ENCODE measurements around the gene HNRNPAB.
"Not testable (repeated sequence)": the region's sequence is repeated elsewhere in the genome, so short reads cannot be mapped to it uniquely, and the experiment has no call there.

Gene HNRNPAB

GRCh38 chr5:178213003-178213461 is 8.7 kb downstream of the HNRNPAB start:
- DNase-seq: no peak

GRCh38 chr5:178213748-178214151 is 9.4 kb downstream of the HNRNPAB start:
- DNase-seq: no peak

- DNase-seq: no peak
Observed at GRCh38 chr5:178214160-178214803, 9.9 kb downstream of the HNRNPAB start.

GRCh38 chr5:178215280-178216002 is 11.1 kb downstream of the HNRNPAB start:
- DNase-seq: no peak

- no peak for DNase-seq
Observed at GRCh38 chr5:178216088-178216534, 11.8 kb downstream of the HNRNPAB start.

- no peak for DNase-seq
Observed at GRCh38 chr5:178216779-178217178, 12.4 kb downstream of the HNRNPAB start.

- DNase-seq: no peak
Observed at GRCh38 chr5:178218237-178218776, 14.0 kb downstream of the HNRNPAB start.

GRCh38 chr5:178218827-178219226 is 14.5 kb downstream of the HNRNPAB start:
- DNase-seq: no peak

GRCh38 chr5:178221282-178221681 is 16.9 kb downstream of the HNRNPAB start:
- DNase-seq: no peak

- DNase-seq: no peak
Observed at GRCh38 chr5:178221853-178222252, 17.5 kb downstream of the HNRNPAB start.

- DNase-seq: no peak
Observed at GRCh38 chr5:178222292-178222691, 18.0 kb downstream of the HNRNPAB start.

- no peak for DNase-seq
Observed at GRCh38 chr5:178223196-178223773, 19.0 kb downstream of the HNRNPAB start.

GRCh38 chr5:178223828-178224335 is 19.5 kb downstream of the HNRNPAB start:
- DNase-seq: no peak

GRCh38 chr5:178224403-178224802 is 20.1 kb downstream of the HNRNPAB start:
- DNase-seq: no peak

- no peak for DNase-seq
Observed at GRCh38 chr5:178225174-178225573, 20.8 kb downstream of the HNRNPAB start.

- DNase-seq: no peak
Observed at GRCh38 chr5:178227138-178227659, 22.9 kb downstream of the HNRNPAB start.

GRCh38 chr5:178227929-178228328 is 23.6 kb downstream of the HNRNPAB start:
- no peak for DNase-seq

- no peak for DNase-seq
Observed at GRCh38 chr5:178228609-178229008, 24.3 kb downstream of the HNRNPAB start.

- not testable (repeated sequence) for DNase-seq
Observed at GRCh38 chr5:178229111-178229510, 24.8 kb downstream of the HNRNPAB start.

- DNase-seq: no peak
Observed at GRCh38 chr5:178229861-178230260, 25.5 kb downstream of the HNRNPAB start.

GRCh38 chr5:178230879-178231538 is 26.7 kb downstream of the HNRNPAB start:
- no peak for DNase-seq

- DNase-seq: no peak
Observed at GRCh38 chr5:178231539-178232123, 27.3 kb downstream of the HNRNPAB start.
